Neural progenitor cell (in vitro differentiated cells): Measurements from ENCODE around the gene LEKR1. TPM values are rescaled to one million over a fixed set of nuclear protein-coding genes. Genes with fewer than 3 reads are reported as not detected.
A peak's percentile ranks its signal among the peaks of the same experiment; 100 is the strongest.

Experiments used
- DNase-seq: peaks from one replicate; pipeline ENCODE4 v3.0.0-alpha.2; 2016; ENCODE audit warnings: low spot score
- H2AFZ ChIP-seq: fragments of 200-600 bp; sonication (generic); replicated peaks from 2 replicates; pipeline ENCODE4 v1.6.1; 2016; ENCODE audit warnings: antibody characterized with exemption
- H3F3A ChIP-seq: fragments of 200-600 bp; sonication (generic); 2 replicates; pipeline ENCODE4 v1.6.1; 2016; ENCODE audit warnings: antibody characterized with exemption, low read depth
- H3K27ac ChIP-seq: fragments of 200-600 bp; sonication (generic); 2 replicates; pipeline ENCODE4 v1.5.1; 2016; ENCODE audit warnings: mild to moderate bottlenecking
- H3K27me3 ChIP-seq: fragments of 200-600 bp; sonication (generic); 2 replicates; pipeline ENCODE4 v1.6.1; 2016; ENCODE audit warnings: mild to moderate bottlenecking, moderate library complexity
- H3K36me3 ChIP-seq: fragments of 200-600 bp; sonication (generic); 2 replicates; pipeline ENCODE4 v1.5.1; 2016
- H3K4me1 ChIP-seq: fragments of 200-600 bp; sonication (generic); 2 replicates; pipeline ENCODE4 v1.6.1; 2016; ENCODE audit warnings: mixed run types
- H3K4me2 ChIP-seq: fragments of 200-600 bp; sonication (generic); 2 replicates; pipeline ENCODE4 v1.6.1; 2016
- H3K4me3 ChIP-seq: fragments of 200-600 bp; sonication (generic); 2 replicates; pipeline ENCODE4 v1.5.1; 2016
- H3K79me2 ChIP-seq: fragments of 200-600 bp; sonication (generic); 2 replicates; pipeline ENCODE4 v1.6.1; 2016; ENCODE audit warnings: low read depth
- H3K9ac ChIP-seq: fragments of 200-600 bp; sonication (generic); 2 replicates; pipeline ENCODE4 v1.6.1; 2016
- H3K9me3 ChIP-seq: fragments of 200-600 bp; sonication (generic); 2 replicates; pipeline ENCODE4 v1.5.1; 2016; ENCODE audit warnings: low read depth
- H4K20me1 ChIP-seq: fragments of 200-600 bp; sonication (generic); 2 replicates; pipeline ENCODE4 v1.6.1; 2016; ENCODE audit warnings: low read depth
- H3K27ac Mint-ChIP-seq: 3 replicates; pipeline ENCODE4 v1.8.0; 2021; ENCODE audit warnings: mixed read lengths
- H3K27me3 Mint-ChIP-seq: 2 replicates; pipeline ENCODE4 v1.8.0; 2022; ENCODE audit warnings: low read depth, mild to moderate bottlenecking, inconsistent platforms, moderate library complexity, mixed read lengths; ENCODE audit not compliant: insufficient read depth
- H3K36me3 Mint-ChIP-seq: 3 replicates; pipeline ENCODE4 v1.8.0; 2021; ENCODE audit warnings: mixed read lengths
- H3K4me1 Mint-ChIP-seq: 3 replicates; pipeline ENCODE4 v1.8.0; 2021; ENCODE audit warnings: mixed read lengths
- H3K4me3 Mint-ChIP-seq: 3 replicates; pipeline ENCODE4 v1.8.0; 2021; ENCODE audit warnings: mild to moderate bottlenecking, moderate library complexity, mixed read lengths
- H3K9me3 Mint-ChIP-seq: 3 replicates; pipeline ENCODE4 v1.8.0; 2020; ENCODE audit warnings: mixed read lengths
- EZH2 ChIP-seq: fragments of 200-600 bp; sonication (generic); IDR thresholded peaks from 2 replicates; pipeline ENCODE4 v1.6.1; 2017; ENCODE audit warnings: antibody characterized with exemption, mild to moderate bottlenecking, moderate library complexity
- EZH2phosphoT487 ChIP-seq: fragments of 200-600 bp; sonication (generic); IDR thresholded peaks from 2 replicates; pipeline ENCODE4 v1.6.1; 2017; ENCODE audit warnings: antibody characterized with exemption
- total RNA-seq: library from RNA; depleted of rRNA; stranded (reverse); fragments of >200 nt; gene quantifications from 2 replicates; pipeline ENCODE4 v1.2.3, GENCODE V29; 2015; ENCODE audit warnings: low replicate concordance
- TF ChIP-seq, protein P1 (sequence below): fragments of 200-600 bp; sonication (generic); IDR thresholded peaks from 2 replicates; pipeline ENCODE4 v1.5.1; 2017; ENCODE audit warnings: antibody characterized with exemption, mild to moderate bottlenecking

The LEKR1 gene
- total RNA-seq, 1 donor from 2014 or later: 1.9 TPM

GRCh38 chr3:156973954-156974353, 147.8 kb downstream of the LEKR1 start:
- no peak overlapping the region for H3K27ac ChIP-seq
- Mint-ChIP-seq H3K9me3 (peaks cover 4% of the 10 kb centered on the region), H3K27me3 (no peaks in the 10 kb centered on the region)

DNA sequence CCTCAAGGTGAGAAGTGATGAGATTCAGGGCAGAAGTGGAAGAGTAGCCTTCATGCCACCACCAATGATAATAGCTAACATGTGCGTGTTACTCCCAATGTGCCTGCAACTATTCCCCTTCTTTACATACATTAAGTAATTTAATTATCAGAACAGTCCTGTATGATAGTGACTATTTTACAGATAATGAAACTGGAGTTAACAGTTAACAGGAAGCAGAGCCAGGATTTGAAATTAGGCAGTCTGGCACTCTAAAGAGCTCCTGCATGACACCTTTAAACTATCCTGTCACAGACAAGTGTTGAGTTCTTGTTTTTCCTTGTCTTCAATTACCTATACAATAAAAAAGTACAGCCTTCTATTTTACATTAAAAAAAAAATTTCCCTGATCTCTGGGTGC, 148.8 kb downstream of the LEKR1 start:
- H3K27me3 ChIP-seq: no peaks in the 10 kb centered on the region
- H3K9me3 Mint-ChIP-seq: no peaks in the 10 kb centered on the region
- peaks cover 24% of the 10 kb centered on the region for H3K4me1 ChIP-seq
- H3K9me3 ChIP-seq: no peaks in the 10 kb centered on the region
- peaks cover 7% of the 10 kb centered on the region for H3F3A ChIP-seq
- H3K4me2 ChIP-seq: peak overlapping the region; percentile 0
- H3K4me3 Mint-ChIP-seq: no peak overlapping the region
- H3K4me1 Mint-ChIP-seq: peaks cover 19% of the 10 kb centered on the region
- no peaks in the 10 kb centered on the region for H3K36me3 ChIP-seq
- H3K27ac ChIP-seq: no peak overlapping the region
- no peak overlapping the region for H3K4me3 ChIP-seq
- no peak overlapping the region for H3K27ac Mint-ChIP-seq
- no peak overlapping the region for H3K9ac ChIP-seq
- no peaks in the 10 kb centered on the region for H3K36me3 Mint-ChIP-seq
- no peaks in the 10 kb centered on the region for H3K79me2 ChIP-seq
- H2AFZ ChIP-seq: no peak overlapping the region
- TF ChIP-seq EZH2phosphoT487: no peak
- no peak for TF ChIP-seq EZH2
- TF ChIP-seq, protein P1, sequence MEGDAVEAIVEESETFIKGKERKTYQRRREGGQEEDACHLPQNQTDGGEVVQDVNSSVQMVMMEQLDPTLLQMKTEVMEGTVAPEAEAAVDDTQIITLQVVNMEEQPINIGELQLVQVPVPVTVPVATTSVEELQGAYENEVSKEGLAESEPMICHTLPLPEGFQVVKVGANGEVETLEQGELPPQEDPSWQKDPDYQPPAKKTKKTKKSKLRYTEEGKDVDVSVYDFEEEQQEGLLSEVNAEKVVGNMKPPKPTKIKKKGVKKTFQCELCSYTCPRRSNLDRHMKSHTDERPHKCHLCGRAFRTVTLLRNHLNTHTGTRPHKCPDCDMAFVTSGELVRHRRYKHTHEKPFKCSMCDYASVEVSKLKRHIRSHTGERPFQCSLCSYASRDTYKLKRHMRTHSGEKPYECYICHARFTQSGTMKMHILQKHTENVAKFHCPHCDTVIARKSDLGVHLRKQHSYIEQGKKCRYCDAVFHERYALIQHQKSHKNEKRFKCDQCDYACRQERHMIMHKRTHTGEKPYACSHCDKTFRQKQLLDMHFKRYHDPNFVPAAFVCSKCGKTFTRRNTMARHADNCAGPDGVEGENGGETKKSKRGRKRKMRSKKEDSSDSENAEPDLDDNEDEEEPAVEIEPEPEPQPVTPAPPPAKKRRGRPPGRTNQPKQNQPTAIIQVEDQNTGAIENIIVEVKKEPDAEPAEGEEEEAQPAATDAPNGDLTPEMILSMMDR: no peak
- no peaks in the 10 kb centered on the region for H3K27me3 Mint-ChIP-seq
- DNase-seq: no peak
- no peaks in the 10 kb centered on the region for H4K20me1 ChIP-seq

More at GRCh38 chr3:156973954-156974353, 147.8 kb downstream of the LEKR1 start:
- H3K9me3 ChIP-seq: no peaks in the 10 kb centered on the region
- Mint-ChIP-seq H3K4me3 (no peak overlapping the region), H3K36me3 (no peaks in the 10 kb centered on the region), H3K27ac (no peak overlapping the region), H3K4me1 (peaks cover 19% of the 10 kb centered on the region)
- H3K27me3 ChIP-seq: no peaks in the 10 kb centered on the region
- no peak overlapping the region for H3K9ac ChIP-seq
- H3K4me1 ChIP-seq: peaks cover 24% of the 10 kb centered on the region
- no peaks in the 10 kb centered on the region for H3K79me2 ChIP-seq
- H3K36me3 ChIP-seq: no peaks in the 10 kb centered on the region
- H3K4me2 ChIP-seq: no peak overlapping the region
- no peak overlapping the region for H3K4me3 ChIP-seq
- H2AFZ ChIP-seq: no peak overlapping the region
- no peak for DNase-seq
- no peak for TF ChIP-seq EZH2
- TF ChIP-seq, protein P1: no peak
- peaks cover 7% of the 10 kb centered on the region for H3F3A ChIP-seq
- H4K20me1 ChIP-seq: no peaks in the 10 kb centered on the region

GRCh38 chr3:156975721-156976120, 149.6 kb downstream of the LEKR1 start:
- H3K27me3 ChIP-seq: no peaks in the 10 kb centered on the region
- Mint-ChIP-seq H3K27ac (no peak overlapping the region), H3K27me3 (no peaks in the 10 kb centered on the region), H3K4me3 (no peak overlapping the region), H3K9me3 (no peaks in the 10 kb centered on the region), H3K4me1 (peaks cover 19% of the 10 kb centered on the region), H3K36me3 (no peaks in the 10 kb centered on the region)
- peaks cover 7% of the 10 kb centered on the region for H3F3A ChIP-seq
- TF ChIP-seq EZH2 (no peak), EZH2phosphoT487 (no peak)
- TF ChIP-seq, protein P1: no peak
- H3K4me2 ChIP-seq: peak overlapping the region; percentile 21
- H3K36me3 ChIP-seq: no peaks in the 10 kb centered on the region
- peaks cover 24% of the 10 kb centered on the region for H3K4me1 ChIP-seq
- peak; percentile 6 for DNase-seq
- H3K9me3 ChIP-seq: no peaks in the 10 kb centered on the region
- H4K20me1 ChIP-seq: no peaks in the 10 kb centered on the region
- no peak overlapping the region for H3K27ac ChIP-seq
- H3K9ac ChIP-seq: no peak overlapping the region
- H3K4me3 ChIP-seq: no peak overlapping the region
- H2AFZ ChIP-seq: no peak overlapping the region
- no peaks in the 10 kb centered on the region for H3K79me2 ChIP-seq
